ENCODE measurements around the gene EEIG1.

EEIG1 gene

GRCh38 chr9:127937388-127938297 is 43.1 kb downstream of the EEIG1 start, which contains the start of gene DPM2:
Gene DPM2 (minus strand): TSS chr9:127937854. CDS start chr9:127937820, 34 bp downstream.
- DNase-seq = peak; percentile 88

- no peak for DNase-seq
Measured at GRCh38 chr9:127937056-127937387, 43.8 kb downstream of the EEIG1 start.

- no peak for DNase-seq
Measured at GRCh38 chr9:127936347-127936852, 44.4 kb downstream of the EEIG1 start.

GRCh38 chr9:127935765-127936221 is 45.0 kb downstream of the EEIG1 start:
- no peak for DNase-seq

- no peak for DNase-seq
Measured at GRCh38 chr9:127934986-127935385, 45.8 kb downstream of the EEIG1 start.

- DNase-seq = no peak
Measured at GRCh38 chr9:127934248-127934647, 46.5 kb downstream of the EEIG1 start.

GRCh38 chr9:127931092-127931881 is 49.5 kb downstream of the EEIG1 start:
- peak; percentile 69 for DNase-seq
